ENCODE results near the gene FOXF2.

The FOXF2 gene

DNA sequence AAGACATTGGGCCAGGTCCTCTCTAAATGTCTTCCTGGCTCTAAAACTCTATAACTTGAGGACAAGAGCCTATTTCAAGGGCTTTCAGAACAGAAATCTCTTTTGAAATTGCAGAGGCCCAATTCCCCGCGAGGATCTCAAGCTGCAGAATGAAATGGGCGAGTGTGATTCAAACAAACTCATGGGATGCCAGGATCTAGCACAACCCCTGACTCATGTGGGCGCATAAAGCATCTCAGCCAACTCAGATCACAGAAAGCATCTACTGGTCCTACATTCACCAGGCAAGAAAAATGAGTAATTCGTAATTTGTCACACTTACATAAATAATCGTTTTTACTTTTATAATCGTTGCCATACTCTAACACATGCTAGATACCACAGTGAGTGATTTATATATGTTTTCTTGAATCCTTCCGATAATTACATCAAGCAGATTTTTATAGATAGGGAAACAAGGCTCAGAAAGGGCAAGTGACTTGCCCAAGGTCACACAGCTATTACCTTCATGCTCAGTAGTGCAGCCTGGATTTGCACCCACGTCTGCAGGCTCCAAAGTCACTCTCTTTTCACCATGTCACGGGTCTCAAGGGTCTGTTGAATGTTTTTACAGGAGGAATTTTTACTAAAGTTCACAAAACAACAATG lies 26.2 kb downstream of the FOXF2 start:
- no peak for DNase-seq

- no peak for DNase-seq
These were observed 26.9 kb downstream of the FOXF2 start for GRCh38 chr6:1416191-1416760.

DNA sequence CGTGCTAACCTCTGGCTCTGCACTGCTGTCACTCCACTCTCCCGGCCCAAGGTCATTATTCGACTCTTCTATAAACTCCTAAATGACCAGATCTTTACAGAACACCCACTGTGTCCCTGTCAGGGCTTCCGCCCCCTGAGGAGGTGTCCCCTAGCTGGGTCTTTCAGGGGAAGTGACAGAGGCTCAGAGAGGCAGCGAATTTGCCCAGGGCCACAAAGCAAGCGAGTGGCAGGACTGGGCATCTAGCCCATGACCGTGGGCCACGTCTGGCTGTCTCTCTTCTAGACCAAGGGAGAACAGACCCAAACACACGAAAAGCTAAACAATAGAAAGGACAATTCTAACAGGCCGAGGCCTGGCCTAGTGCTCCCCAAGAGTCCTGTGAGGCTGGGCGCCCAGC lies 27.4 kb downstream of the FOXF2 start:
- no peak for DNase-seq

GRCh38 chr6:1417718-1418117 lies 28.3 kb downstream of the FOXF2 start:
- no peak for DNase-seq

DNA sequence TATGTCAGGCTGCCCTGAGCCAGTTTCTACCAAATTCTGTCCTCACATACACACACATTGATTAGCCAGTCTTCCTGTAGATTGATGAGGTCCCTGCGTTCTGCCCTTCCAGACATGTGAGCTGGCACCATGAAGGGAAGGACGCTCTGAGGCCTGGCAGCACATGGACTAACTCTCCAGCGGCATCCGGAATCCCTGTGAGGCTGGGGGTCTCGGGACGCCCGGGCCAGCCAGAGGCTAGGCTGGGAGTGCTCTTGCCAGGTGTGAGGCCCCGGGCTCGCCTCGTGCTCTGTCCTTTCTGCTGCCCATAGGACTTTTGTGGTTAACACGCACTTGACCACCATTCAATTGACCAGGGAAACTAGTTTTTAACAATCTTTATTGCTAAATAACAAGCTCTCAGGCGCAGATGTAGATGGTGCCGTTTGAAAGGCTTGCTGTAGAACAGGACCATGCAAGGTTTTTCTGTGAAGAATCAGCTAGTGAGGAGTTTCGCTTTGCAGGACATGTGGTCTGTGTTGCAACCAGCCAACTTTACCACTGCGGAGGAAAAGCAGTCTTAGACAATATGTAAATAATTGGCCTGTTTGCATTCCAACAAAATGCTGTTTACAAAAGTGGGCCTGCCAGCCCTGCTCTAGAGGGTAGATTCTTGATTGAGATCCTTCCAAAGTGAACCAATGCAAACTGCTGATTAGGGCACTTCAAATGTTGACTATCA lies 29.3 kb downstream of the FOXF2 start:
- DNase-seq, result no peak

DNA sequence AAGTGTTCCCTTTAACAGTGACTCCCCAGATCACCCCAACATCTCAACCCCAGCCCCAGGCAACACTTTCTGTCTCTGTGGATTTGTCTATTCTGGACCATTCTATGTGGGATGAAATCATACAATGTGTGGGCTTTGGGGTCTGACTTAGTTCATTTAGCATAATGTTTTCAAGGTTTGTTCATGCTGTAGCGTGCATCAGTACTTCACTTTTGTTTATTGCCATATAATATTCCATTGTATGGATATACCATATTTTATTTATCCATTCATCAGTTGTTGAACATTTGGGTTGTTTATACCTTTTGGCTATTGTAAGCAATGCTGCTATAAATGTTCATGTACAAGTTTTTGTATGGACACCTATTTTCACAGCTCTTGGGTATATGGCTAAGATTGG lies 31.0 kb downstream of the FOXF2 start:
- DNase-seq, result no peak

GRCh38 chr6:1422290-1422689 lies 32.9 kb downstream of the FOXF2 start:
- DNase-seq, result no peak

- no peak for DNase-seq
These were observed 34.2 kb downstream of the FOXF2 start for GRCh38 chr6:1423578-1423977.

GRCh38 chr6:1424306-1424927 lies 35.0 kb downstream of the FOXF2 start:
- DNase-seq, result peak; percentile 11 to 35

DNA sequence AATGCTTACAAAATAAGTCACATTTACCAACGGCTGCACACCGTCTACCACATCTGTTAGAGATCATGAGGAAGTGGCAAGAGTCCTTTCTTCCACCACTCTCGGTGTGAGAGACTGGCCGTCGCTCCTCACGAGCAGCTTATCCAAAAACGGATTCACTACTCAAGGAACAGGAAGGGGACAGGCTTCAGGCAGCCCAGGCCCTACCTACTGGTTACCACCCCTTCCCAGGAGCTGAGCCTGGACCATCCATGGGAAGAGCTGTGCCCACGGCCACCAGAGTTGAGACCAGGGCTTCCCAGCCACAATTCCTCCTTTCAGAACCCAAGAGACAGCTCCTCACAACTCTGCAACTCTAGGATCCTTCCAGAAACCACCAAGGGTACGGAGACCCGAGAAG lies 37.0 kb downstream of the FOXF2 start:
- no peak for DNase-seq

- no peak for DNase-seq
These were observed 46.4 kb downstream of the FOXF2 start for GRCh38 chr6:1435806-1436205.

GRCh38 chr6:1436334-1437306 lies 47.2 kb downstream of the FOXF2 start:
- DNase-seq, result peak; percentile 7 to 38

DNA sequence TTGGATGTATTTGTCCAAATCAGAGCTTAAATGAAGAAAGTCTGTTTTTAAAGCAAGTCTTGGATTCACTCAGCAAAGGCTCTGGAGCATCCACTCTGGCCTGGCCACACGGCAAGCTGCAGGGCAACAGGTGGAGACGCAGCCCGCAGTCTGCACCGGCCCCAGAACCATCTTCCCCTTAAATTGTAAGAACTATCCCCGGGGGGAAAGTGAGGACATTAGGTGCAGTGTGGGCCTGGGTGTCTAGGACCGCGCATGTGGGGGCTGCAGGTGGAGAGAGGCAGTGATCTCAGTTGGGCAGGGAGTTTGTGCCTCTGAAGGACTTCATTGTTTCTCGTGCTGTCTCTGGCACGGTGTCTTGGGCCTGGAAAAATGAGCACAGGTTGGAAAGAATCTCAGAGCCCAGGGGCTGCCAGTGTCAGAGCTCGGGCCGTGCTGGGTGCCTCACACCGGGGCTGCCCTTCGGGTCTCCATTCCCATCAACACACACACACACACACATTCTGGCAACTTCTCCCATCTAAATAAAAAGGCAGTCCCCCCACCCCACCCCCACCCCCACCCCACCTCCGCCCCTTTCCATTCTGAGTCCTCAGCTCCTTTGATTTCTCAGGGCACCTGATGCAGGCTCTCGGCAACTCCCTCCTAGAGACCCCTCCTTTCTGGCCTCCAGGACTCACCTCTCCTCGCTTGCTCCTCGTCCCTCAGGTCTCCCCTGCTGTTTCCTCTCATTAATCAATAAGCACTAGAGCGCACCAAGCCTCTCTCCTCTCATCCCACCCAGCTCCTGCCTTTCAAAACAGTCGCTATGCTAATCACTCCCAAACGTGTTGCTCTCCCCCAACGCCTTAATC lies 48.4 kb downstream of the FOXF2 start:
- no peak for DNase-seq

DNA sequence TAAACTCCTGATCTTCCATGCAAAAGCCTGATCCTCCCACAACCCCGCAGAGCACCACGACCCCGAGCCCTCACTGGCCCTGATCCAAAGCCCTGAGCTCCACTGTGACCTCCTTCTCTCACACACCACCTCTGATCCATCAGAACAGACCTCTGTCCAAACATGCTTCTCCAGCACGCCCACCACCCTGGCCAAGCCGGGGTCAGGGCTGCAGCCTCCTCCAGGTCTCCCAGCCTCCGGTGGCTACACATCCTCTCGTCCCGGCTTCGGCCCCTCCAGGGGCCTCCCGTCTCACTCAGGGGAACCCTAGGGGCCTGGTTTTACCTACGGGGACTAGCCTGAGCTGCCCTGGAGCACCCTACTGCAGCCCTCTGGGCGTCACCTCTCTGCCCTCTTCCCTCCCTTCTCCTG lies 49.1 kb downstream of the FOXF2 start:
- DNase-seq, result no peak

DNA sequence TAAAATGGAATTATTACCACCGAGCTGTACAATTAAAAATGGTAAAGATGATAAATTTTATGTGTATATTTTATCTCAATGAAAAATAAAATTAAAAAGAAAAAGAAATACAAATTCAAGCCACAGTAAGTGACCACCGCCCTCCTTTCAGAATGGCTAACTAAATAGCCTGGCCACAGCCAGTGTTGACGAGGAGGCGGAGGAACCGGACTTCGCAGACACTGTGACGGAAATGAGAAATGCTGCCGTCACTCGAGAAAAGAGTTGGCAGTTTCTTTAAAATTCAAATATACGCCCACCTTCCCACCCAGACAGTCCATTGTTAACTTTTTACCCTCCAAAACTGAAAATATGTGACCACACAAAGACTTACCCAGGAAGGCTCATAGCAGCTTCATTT lies 50.0 kb downstream of the FOXF2 start:
- no peak for DNase-seq

- DNase-seq, result no peak
These were observed 53.6 kb downstream of the FOXF2 start for GRCh38 chr6:1442929-1443328.
